NT2/D1 (cell line): Measurements from ENCODE around the gene ITGA2B.

Experiments used
- YY1 ChIP-seq: IDR thresholded peaks from 2 replicates; pipeline ENCODE4 v1.6.1; 2011; ENCODE audit not compliant: insufficient read length, insufficient read depth
- ZNF274 ChIP-seq: IDR thresholded peaks from 2 replicates; pipeline ENCODE4 v1.6.1; 2011; ENCODE audit warnings: mild to moderate bottlenecking, low read depth, low read length

DNA sequence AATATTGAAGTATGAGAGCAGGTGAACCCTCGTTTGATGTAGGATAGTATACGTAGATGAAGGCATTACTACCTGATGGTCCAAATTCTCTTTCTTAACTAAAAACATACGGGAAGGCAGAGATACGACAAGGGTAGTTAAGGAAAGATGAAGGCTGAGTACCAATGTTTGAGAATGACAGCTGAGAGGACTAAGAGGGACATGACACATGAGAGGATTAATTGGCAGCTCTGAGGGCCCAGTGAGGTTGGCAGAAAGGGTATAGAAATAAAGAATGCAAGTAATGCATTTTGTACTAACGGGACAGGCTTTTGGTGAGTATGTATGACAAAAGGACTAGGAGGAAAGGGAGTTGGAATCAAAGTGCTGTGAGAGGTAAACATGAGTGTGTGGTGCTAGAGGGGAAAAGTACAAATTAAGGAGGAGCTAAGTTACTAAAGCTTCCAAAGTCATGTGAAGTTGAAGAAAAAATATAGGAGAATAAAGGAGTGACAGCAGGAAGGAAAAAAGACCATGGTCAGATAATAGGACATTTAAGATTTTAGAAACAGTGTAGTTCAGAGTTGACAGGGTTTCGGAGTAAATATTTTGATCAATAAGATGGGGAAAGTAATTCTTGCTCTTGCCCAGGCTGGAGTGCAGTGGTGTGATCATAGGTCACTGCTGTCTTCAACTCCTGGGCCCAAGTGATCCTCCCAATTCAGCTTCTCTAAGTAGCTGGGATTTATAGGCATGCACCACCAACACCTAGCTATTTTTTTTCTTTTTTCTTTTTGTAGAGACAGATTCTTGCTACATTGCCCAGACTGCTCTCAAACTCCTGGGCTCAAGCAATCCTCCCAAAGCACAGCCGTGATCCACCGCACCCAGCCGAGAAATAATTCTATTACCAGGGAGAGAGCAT lies 43.1 kb upstream of the ITGA2B start:
- TF ChIP-seq YY1 (no peak), ZNF274 (no peak)
